HS-27A (cell line): ENCODE data around the gene RALGAPA1.
"Not testable (repeated sequence)": the region's sequence is repeated elsewhere in the genome, so short reads cannot be mapped to it uniquely, and the experiment has no call there.

Experiments used
- DNase-seq: peaks from one replicate; pipeline ENCODE4 v3.0.0-alpha.2; 2012; ENCODE audit warnings: low read depth, missing footprints

The RALGAPA1 gene

GRCh38 chr14:35821564-35822411 lies 12.7 kb upstream of the RALGAPA1 start:
- DNase-seq = no peak

- DNase-seq = no peak
These were observed 10.8 kb upstream of the RALGAPA1 start for GRCh38 chr14:35819591-35820540.

- DNase-seq = no peak
These were observed 9.4 kb upstream of the RALGAPA1 start for GRCh38 chr14:35818346-35819115.

- DNase-seq = peak; percentile 40
These were observed 5.4 kb upstream of the RALGAPA1 start for GRCh38 chr14:35814371-35815005.

- no peak for DNase-seq
These were observed 1.9 kb upstream of the RALGAPA1 start for GRCh38 chr14:35810963-35811362.

GRCh38 chr14:35809597-35809996 lies 502 bp upstream of the RALGAPA1 start:
- no peak for DNase-seq

GRCh38 chr14:35808076-35808637 lies 938 bp downstream of the RALGAPA1 start:
- no peak for DNase-seq

- DNase-seq = no peak
These were observed 1.7 kb downstream of the RALGAPA1 start for GRCh38 chr14:35807131-35807961.

GRCh38 chr14:35806006-35806907 lies 2.8 kb downstream of the RALGAPA1 start:
- no peak for DNase-seq

GRCh38 chr14:35797796-35798195 lies 11.3 kb downstream of the RALGAPA1 start:
- DNase-seq = no peak

- DNase-seq = no peak
These were observed 19.4 kb downstream of the RALGAPA1 start for GRCh38 chr14:35789651-35790050.

- no peak for DNase-seq
These were observed 22.2 kb downstream of the RALGAPA1 start for GRCh38 chr14:35786856-35787255.

GRCh38 chr14:35783699-35784098 lies 25.4 kb downstream of the RALGAPA1 start:
- no peak for DNase-seq

- DNase-seq = no peak
These were observed 29.7 kb downstream of the RALGAPA1 start for GRCh38 chr14:35779368-35779767.

- not testable (repeated sequence) for DNase-seq
These were observed 31.5 kb downstream of the RALGAPA1 start for GRCh38 chr14:35777550-35777949.

- DNase-seq = no peak
These were observed 32.3 kb downstream of the RALGAPA1 start for GRCh38 chr14:35776823-35777222.

- not testable (repeated sequence) for DNase-seq
These were observed 33.0 kb downstream of the RALGAPA1 start for GRCh38 chr14:35776085-35776484.

GRCh38 chr14:35766700-35767082 lies 42.4 kb downstream of the RALGAPA1 start:
- no peak for DNase-seq

GRCh38 chr14:35766036-35766699 lies 42.9 kb downstream of the RALGAPA1 start:
- no peak for DNase-seq
